Keratinocyte (primary cell): Measurements from ENCODE around the gene GPR62. TPM values are rescaled to one million over a fixed set of nuclear protein-coding genes. Genes with fewer than 3 reads are reported as not detected.

Source experiments
- DNase-seq: peaks from one replicate; pipeline ENCODE4 v3.0.0-alpha.2; 2011; ENCODE audit warnings: low read depth, missing footprints, low spot score
- FAIRE-seq: peaks from 2 replicates; lab custom pipeline; 2011; peaks lifted over from hg19 to GRCh38; lab: Jason Lieb, UNC
- H2AFZ ChIP-seq: 2 replicates; pipeline ENCODE4 v1.6.0; 2012; ENCODE audit warnings: low read length, control low read depth, inconsistent platforms; ENCODE audit not compliant: control insufficient read depth
- H3K27ac ChIP-seq: 2 replicates; pipeline ENCODE4 v1.5.1; 2011; ENCODE audit warnings: low read length; ENCODE audit not compliant: control insufficient read depth, insufficient read depth
- H3K27me3 ChIP-seq: 3 replicates; pipeline ENCODE4 v1.6.0; 2011; ENCODE audit warnings: low read length; ENCODE audit not compliant: control insufficient read depth, insufficient read depth; ENCODE audit errors: extremely low read depth
- H3K36me3 ChIP-seq, 2 experiments: 2 replicates in 1 of 2; 3 replicates in 1 of 2; pipeline ENCODE4 v1.5.1; 2011; ENCODE audit warnings: low read length in 2 of 2, mild to moderate bottlenecking in 1 of 2; ENCODE audit not compliant: control insufficient read depth in 2 of 2, insufficient read depth in 2 of 2; ENCODE audit errors: extremely low read depth in 1 of 2
- H3K4me1 ChIP-seq: 3 replicates; pipeline ENCODE4 v1.5.1; 2011; ENCODE audit warnings: low read length; ENCODE audit not compliant: control insufficient read depth, insufficient read depth; ENCODE audit errors: extremely low read depth
- H3K4me2 ChIP-seq: 3 replicates; pipeline ENCODE4 v1.6.0; 2011; ENCODE audit warnings: low read depth, low read length; ENCODE audit not compliant: control insufficient read depth, insufficient read depth; ENCODE audit errors: extremely low read depth
- H3K4me3 ChIP-seq, 3 experiments: fragments of 200-600 bp in 1 of 3; sonication (generic) in 1 of 3; 2 replicates in 2 of 3; 3 replicates in 1 of 3; pipeline ENCODE4 v1.5.1; 2011 to 2016; ENCODE audit warnings: low read length in 3 of 3, mild to moderate bottlenecking in 3 of 3, control low read depth in 2 of 3, inconsistent platforms in 1 of 3, low read depth in 1 of 3, mixed read lengths in 1 of 3, mixed run types in 1 of 3, moderate library complexity in 1 of 3; ENCODE audit not compliant: control insufficient read depth in 2 of 3, insufficient read depth in 2 of 3; ENCODE audit errors: extremely low read depth in 1 of 3
- H3K79me2 ChIP-seq: 2 replicates; pipeline ENCODE4 v1.6.0; 2012; ENCODE audit warnings: low read length; ENCODE audit not compliant: control insufficient read depth, insufficient read depth
- H3K9ac ChIP-seq: 3 replicates; pipeline ENCODE4 v1.6.0; 2011; ENCODE audit warnings: low read length; ENCODE audit not compliant: control insufficient read depth, insufficient read depth; ENCODE audit errors: extremely low read depth
- H3K9me1 ChIP-seq: 3 replicates; pipeline ENCODE4 v1.6.0; 2011; ENCODE audit warnings: low read length; ENCODE audit not compliant: control insufficient read depth, insufficient read depth; ENCODE audit errors: extremely low read depth
- H3K9me3 ChIP-seq: 2 replicates; pipeline ENCODE4 v1.5.1; 2012; ENCODE audit warnings: low read depth, low read length; ENCODE audit not compliant: control insufficient read depth
- H4K20me1 ChIP-seq: 3 replicates; pipeline ENCODE4 v1.6.0; 2011; ENCODE audit warnings: low read length; ENCODE audit not compliant: control insufficient read depth, insufficient read depth; ENCODE audit errors: extremely low read depth
- EZH2 ChIP-seq: IDR thresholded peaks from one replicate; pipeline ENCODE4 v1.6.1; 2012; ENCODE audit warnings: inconsistent platforms, mild to moderate bottlenecking, low read length, moderate library complexity
- dilution Hi-C: fragments of 300-500 bp; cut with MboI; formaldehyde crosslinking; loops from one replicate; pipeline ENCODE4 v1.7.0; 2020; ENCODE audit warnings: low sequenced_read_pairs; ENCODE audit not compliant: extremely low pct_ligation_motif_present
- polyA plus RNA-seq, 5 experiments: library from polyadenylated mRNA; depleted of rRNA in 3 of 5; stranded (reverse) in 3 of 5; stranded (forward) in 1 of 5; unstranded in 1 of 5; fragments of >200 nt; gene quantifications; 1 replicate in 1 of 5; 2 replicates in 3 of 5; 3 replicates in 1 of 5; pipeline versions ENCODE4 v1.2.1 to v1.2.3, GENCODE V29; 2011 to 2012; ENCODE audit warnings: missing spikeins in 2 of 5, low read depth in 1 of 5, low replicate concordance in 1 of 5
- TF ChIP-seq, protein P1 (sequence below), 3 experiments: IDR thresholded peaks in 1 of 3; conservative IDR thresholded peaks in 1 of 3; optimal IDR thresholded peaks in 1 of 3; 2 replicates in 2 of 3; 3 replicates in 1 of 3; pipeline versions ENCODE3 to v1.5.1; 2011; ENCODE audit warnings: low read length in 3 of 3, mild to moderate bottlenecking in 3 of 3, moderate library complexity in 2 of 3, control low read depth in 1 of 3, inconsistent platforms in 1 of 3; ENCODE audit not compliant: insufficient read depth in 2 of 3; ENCODE audit errors: extremely low read depth in 1 of 3

GPR62 gene
- polyA plus RNA-seq, 1 donor (not counting 4 experiments of a cell fraction or from before 2014, with no cell fraction given): not detected

DNA sequence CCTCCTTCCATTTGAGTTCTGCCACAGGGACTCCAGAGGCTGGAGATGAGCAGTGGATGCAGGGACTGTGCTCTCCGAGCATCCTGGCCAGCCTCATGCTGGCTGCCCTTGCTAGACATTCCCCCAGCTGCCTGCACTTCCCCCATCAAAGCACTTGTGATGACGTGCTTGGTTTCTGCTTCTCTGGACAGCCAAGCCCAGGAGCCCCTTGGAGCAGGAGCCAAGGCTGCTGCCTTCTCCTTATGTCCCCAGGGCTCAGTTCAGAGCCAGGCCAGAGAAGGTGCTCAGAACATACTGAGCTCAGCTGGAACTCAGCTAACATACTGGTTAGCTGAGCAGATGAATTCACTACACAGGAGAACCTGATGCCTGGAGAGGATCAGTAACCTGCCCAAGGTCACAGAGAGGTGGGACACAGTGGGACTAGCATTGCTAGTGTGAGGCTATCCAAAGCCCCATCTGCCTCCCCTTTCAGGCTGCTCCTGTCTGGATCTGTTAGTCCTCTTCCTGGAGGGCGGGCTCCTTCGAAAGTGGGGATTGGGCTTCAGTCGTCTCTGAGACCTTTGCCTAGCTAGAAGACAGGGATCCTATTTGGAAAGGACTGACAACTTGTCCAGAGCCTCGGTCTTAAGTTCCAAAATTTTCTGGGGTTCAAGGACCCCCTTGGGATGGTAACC lies 7.8 kb downstream of the GPR62 start:
- DNase-seq: no peak
- FAIRE-seq: no peak

DNA sequence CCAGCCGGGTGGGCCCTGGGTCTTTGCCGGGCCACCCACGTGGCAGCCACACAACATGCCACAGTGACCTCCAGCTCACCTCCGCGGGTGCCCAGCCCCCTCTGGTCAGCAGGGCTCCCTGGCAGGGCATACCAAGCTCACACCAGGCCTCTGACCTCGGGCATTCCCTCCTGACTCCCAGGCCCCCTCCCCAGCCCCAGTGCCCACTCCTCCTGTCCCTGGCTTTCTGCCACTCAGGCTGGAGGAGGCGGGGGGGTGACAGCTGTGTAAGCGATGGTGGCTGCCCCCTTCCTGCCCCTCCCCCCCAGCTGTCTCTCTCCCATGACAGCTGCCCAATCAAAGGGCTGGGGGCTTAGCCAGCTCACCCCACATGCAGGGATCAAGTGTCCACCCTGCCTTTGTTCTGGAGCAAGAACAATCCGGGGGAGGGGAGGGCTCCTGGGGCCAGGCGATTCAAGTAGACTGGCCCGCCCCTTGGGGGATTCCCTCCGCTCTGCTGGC lies 8.8 kb downstream of the GPR62 start:
- TF ChIP-seq EZH2: no peak
- TF ChIP-seq, protein P1, sequence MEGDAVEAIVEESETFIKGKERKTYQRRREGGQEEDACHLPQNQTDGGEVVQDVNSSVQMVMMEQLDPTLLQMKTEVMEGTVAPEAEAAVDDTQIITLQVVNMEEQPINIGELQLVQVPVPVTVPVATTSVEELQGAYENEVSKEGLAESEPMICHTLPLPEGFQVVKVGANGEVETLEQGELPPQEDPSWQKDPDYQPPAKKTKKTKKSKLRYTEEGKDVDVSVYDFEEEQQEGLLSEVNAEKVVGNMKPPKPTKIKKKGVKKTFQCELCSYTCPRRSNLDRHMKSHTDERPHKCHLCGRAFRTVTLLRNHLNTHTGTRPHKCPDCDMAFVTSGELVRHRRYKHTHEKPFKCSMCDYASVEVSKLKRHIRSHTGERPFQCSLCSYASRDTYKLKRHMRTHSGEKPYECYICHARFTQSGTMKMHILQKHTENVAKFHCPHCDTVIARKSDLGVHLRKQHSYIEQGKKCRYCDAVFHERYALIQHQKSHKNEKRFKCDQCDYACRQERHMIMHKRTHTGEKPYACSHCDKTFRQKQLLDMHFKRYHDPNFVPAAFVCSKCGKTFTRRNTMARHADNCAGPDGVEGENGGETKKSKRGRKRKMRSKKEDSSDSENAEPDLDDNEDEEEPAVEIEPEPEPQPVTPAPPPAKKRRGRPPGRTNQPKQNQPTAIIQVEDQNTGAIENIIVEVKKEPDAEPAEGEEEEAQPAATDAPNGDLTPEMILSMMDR (optimal IDR thresholded peaks at IDR 0.05 in 1 of 3, IDR thresholded peaks at IDR 0.05 in 1 of 3, conservative IDR thresholded peaks at IDR 0.05 in 1 of 3; ENCODE audit: extremely low read depth in 1 of 3, insufficient read depth in 2 of 3, low read length in 3 of 3): no peak
- Histone ChIP-seq H3K9ac (no peak overlapping the region), H3K36me3 (peaks cover 0 to 19% of the 10 kb centered on the region in 2 experiments), H4K20me1 (no peaks in the 10 kb centered on the region), H3K27ac (no peak overlapping the region), H3K4me3 (no peak overlapping the region), H3K4me1 (peaks cover 4% of the 10 kb centered on the region), H3K79me2 (no peaks in the 10 kb centered on the region), H3K9me3 (no peaks in the 10 kb centered on the region), H3K9me1 (no peaks in the 10 kb centered on the region), H3K4me2 (no peak overlapping the region), H2AFZ (no peak overlapping the region), H3K27me3 (no peaks in the 10 kb centered on the region)
- DNase-seq (no peak), FAIRE-seq (no peak)
- dilution Hi-C loops: no loop called here

More for the DNA sequence above, 7.8 kb downstream of the GPR62 start:
- H3K9ac ChIP-seq: no peak overlapping the region
- H3K4me2 ChIP-seq: no peak overlapping the region
- H3K27me3 ChIP-seq: no peaks in the 10 kb centered on the region
- peaks cover 0 to 25% of the 10 kb centered on the region in 2 experiments for H3K36me3 ChIP-seq
- no peak overlapping the region for H3K4me3 ChIP-seq
- no peaks in the 10 kb centered on the region for H4K20me1 ChIP-seq
- dilution Hi-C loops: no loop called here
- TF ChIP-seq EZH2: no peak
- TF ChIP-seq, protein P1 (optimal IDR thresholded peaks at IDR 0.05 in 1 of 3, IDR thresholded peaks at IDR 0.05 in 1 of 3, conservative IDR thresholded peaks at IDR 0.05 in 1 of 3; ENCODE audit: extremely low read depth in 1 of 3, insufficient read depth in 2 of 3, low read length in 3 of 3): no peak
- no peaks in the 10 kb centered on the region for H3K9me3 ChIP-seq
- no peaks in the 10 kb centered on the region for H3K9me1 ChIP-seq
- no peak overlapping the region for H3K27ac ChIP-seq
- no peak overlapping the region for H2AFZ ChIP-seq
- H3K4me1 ChIP-seq: peaks cover 2% of the 10 kb centered on the region
- H3K79me2 ChIP-seq: no peaks in the 10 kb centered on the region
